ENCODE results near the gene DACT2.

DNA sequence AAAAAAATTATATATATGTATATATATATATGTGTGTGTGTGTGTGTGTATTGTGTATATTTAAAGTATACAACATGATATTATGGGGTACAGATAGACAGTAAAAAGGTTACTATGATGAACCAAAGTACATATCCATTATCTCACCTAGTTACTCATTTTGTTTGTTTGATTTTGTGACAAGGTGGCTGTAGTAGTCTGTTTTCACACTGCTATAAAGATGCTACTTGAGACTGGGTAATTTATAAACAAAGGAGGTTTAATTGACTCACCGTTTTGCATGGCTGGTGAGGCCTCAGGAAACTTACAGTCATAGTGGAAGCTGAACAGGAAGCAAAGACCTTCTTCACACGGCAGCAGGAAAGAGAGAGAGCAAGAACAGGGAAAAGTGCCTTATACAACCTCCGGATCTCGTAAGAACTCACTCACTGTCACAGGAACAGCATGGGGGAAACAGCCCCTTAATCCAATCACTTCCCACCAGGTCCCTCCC is 30.2 kb upstream of the DACT2 start:
- TF ChIP-seq SP2 (IDR thresholded peaks at IDR 0.05; ENCODE audit: low read length) (no peak), CEBPB (IDR thresholded peaks at IDR 0.05; ENCODE audit: low read depth, low read length) (no peak)
- TF ChIP-seq, protein P1, sequence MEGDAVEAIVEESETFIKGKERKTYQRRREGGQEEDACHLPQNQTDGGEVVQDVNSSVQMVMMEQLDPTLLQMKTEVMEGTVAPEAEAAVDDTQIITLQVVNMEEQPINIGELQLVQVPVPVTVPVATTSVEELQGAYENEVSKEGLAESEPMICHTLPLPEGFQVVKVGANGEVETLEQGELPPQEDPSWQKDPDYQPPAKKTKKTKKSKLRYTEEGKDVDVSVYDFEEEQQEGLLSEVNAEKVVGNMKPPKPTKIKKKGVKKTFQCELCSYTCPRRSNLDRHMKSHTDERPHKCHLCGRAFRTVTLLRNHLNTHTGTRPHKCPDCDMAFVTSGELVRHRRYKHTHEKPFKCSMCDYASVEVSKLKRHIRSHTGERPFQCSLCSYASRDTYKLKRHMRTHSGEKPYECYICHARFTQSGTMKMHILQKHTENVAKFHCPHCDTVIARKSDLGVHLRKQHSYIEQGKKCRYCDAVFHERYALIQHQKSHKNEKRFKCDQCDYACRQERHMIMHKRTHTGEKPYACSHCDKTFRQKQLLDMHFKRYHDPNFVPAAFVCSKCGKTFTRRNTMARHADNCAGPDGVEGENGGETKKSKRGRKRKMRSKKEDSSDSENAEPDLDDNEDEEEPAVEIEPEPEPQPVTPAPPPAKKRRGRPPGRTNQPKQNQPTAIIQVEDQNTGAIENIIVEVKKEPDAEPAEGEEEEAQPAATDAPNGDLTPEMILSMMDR (IDR thresholded peaks at IDR 0.05; ENCODE audit: control extremely low read depth in 1 of 3, insufficient read depth in 1 of 3, low read depth in 1 of 3, low read length in 3 of 3), result no peak
